GM15510 (cell line): Measurements from ENCODE around the gene CMIP.

Experiments used
- POLR2A ChIP-seq: IDR thresholded peaks from 3 replicates; pipeline ENCODE4 v1.6.1; 2011; ENCODE audit warnings: borderline replicate concordance; ENCODE audit not compliant: insufficient read length; ENCODE audit errors: extremely low read depth

Gene CMIP

GRCh38 chr16:81630635-81631031, 186.0 kb downstream of the CMIP start:
- no peak for TF ChIP-seq POLR2A

DNA sequence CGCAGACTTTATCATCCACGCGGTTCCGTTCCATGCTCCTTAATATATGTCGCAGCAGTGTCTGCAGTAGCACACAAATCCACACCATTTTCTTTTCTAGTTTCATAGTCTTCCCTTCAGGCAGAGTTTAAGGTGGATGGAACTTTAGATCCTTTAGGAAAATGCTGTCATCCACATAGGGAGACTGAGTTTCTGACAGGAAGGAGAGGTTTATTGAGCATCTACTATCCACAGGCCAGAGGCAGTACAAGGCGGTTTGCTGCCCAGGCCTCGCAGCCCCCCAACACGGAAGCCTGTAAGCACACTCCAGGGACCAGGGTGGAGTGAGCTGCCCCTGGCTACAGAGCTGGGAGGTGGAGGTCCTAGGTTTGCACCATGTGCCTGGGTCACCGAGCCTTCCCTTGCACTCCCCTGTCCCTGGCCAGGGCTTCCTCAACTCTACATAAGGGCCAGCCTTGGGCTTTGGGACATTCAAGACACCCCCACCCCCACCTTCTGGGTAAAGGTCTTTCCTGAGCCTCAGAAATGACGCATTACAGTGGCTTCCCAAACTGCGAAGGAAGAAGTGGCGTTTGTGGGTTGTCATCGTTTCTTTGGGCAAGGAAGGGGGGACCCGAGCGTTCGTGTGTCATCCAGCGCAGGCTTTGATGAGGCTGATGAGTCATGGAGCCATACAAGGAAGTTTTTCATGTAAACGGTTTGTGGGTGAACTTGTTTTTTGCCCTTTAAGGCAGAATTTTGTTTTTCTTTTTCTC, 188.0 kb downstream of the CMIP start:
- TF ChIP-seq POLR2A: no peak

DNA sequence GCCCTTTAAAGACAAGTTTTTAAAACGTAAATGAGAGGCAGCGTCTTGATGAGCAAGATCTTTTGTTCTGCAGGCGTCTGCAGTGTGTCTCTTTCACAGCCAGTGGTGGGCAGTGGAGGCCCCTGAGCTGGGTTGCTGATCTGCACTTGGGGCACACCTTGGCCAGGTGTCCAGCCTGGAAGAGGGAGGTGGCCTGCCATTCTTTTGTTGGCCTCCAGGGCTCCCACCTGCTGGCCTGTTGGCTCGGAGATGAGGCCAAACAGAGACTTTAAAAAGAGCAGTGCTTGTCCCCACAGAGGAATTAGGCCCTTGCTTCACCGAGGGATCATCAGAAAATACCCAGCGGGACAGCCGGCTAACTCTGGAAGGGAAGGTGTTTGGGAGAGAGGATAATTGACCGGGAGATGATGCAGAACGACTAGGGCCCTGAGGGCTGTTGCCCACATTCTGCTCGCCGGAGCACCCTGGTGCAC, 188.6 kb downstream of the CMIP start:
- TF ChIP-seq POLR2A: no peak

GRCh38 chr16:81633680-81634379, 189.2 kb downstream of the CMIP start:
- no peak for TF ChIP-seq POLR2A

GRCh38 chr16:81634380-81635062, 189.9 kb downstream of the CMIP start:
- no peak for TF ChIP-seq POLR2A

DNA sequence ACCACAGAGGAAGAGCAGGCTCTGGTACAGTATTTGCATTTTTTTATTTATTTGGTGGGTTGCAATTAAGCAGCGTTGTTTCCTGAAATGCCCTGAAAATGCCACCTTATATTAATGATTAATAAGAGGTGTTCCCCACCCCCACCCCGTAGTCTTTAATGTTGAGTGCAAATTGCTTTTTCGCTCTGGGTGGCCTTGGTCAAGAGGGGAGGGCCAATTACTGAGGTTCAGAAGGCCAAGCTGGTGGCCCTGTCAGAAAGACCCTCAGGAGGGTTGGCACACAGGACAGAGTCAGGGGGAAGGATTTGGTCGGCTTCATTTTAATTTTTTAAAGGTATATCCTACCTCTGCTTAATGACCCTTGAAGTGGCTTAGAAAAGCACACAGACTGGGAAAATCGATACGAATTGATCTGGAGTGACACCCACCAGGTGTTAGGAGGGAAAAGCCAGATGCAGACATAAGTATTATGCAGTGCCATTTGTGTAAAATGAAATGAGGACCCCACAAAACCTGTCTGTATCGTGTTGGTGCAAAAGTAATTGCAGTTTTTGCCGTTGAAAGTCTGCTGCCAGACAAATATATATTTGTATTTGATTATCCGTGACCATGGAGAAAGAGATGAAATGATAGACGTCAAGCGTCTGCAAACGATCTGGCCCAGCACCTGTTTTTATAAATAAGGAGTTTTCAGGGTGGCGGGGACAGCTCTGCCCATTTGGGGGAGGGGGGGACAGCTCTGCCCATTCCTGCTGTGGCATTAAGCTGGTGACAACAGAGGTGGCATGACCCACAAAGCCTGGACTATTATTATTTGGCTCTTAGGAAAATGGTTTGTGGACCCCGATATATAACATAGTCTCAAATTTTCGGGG, 190.7 kb downstream of the CMIP start:
- no peak for TF ChIP-seq POLR2A

- TF ChIP-seq POLR2A: no peak
Observed at GRCh38 chr16:81636298-81636993, 191.8 kb downstream of the CMIP start.

DNA sequence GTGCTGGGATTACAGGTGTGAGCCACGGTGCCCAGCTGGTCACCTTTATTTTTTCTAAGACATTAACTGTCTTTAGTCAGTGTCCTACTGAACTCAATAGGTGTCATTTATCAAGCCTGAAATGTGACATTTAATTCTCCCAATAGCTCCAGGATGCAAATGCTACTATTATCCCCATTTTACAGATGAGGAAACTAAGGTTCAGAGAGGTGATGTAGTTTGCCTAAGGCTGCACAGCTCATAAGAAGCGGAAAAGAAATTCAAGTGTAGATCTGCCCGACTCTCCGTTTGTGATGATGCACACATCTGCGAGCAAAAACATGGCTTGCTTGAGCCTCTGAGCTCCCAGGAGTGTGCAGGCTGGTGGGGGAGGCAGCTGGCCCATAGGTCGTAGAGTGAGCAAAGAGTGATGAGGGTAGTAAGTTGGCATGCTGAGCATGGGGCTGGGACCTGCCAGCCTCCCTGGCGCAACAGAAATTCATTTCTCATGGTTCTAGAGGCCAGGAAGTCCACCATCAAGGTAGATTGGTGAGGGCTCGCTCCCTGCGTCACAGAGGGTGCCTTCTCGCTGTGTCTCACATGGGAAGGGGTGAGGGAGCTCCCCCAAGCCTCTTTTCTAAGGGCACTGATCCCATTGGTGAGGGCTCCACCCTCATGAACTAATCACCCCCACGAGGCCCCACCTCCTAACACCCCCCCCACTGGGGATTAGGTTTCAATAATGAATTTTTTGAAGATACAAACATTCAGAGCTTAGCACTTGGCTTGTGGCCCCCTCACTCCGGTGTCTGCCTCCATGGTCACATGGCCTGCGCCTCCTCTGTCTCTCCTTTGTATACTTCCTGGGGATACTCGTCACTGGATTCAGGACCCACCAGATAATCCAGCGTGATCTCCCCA, 193.0 kb downstream of the CMIP start:
- no peak for TF ChIP-seq POLR2A

DNA sequence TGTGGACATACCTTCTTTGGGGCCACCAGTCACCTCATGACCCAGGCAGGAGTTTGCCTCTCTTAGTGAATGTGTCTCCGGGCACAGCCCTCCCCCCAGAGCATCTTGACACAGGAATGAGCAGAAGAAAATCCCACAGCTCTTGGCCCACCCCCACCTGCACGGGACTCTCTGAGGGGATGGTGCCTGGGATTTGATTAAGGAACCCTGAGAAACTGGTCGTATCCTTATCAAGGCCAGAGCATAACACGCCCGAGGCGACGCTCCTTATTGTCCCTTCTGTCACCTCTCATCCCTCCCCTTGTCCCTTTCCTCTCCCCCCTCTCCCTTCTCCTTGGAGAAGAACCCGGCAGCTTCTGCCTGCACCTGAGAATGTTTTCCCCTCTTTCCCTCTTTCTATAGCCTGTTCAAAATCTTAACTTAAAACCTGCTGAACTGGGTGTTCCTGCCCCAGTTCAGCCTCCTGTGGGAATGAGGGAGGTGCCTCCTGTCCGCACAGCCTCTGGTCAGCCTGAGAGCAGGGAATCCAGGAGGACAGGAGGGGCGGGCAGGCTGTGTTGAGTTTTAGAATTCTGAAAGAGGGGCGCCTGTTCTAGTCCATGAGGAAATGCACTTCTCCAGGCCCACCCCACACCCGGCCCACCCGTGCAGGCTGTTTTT, 193.8 kb downstream of the CMIP start:
- TF ChIP-seq POLR2A: no peak

DNA sequence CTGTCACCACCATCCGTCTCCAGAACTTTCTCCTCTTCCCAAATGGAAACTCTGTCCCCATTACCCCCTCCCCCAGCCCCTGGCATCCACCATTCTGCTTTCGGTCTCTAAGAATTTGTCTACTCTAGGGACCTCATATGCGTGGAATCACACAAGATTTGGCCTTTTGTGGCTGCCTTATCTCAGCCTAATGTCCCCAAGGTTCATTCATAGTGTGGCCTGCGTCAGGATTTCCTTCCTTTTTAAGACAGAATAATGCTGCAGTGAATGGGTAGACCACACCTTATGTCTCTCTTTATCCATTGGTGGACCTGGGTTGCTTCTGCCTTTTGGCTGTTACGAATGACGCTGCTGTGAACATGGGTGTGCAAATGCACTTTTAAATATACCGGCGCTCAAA, 194.7 kb downstream of the CMIP start:
- TF ChIP-seq POLR2A: no peak

- TF ChIP-seq POLR2A: no peak
Observed at GRCh38 chr16:81639931-81640680, 195.5 kb downstream of the CMIP start.

GRCh38 chr16:81640681-81641070, 196.1 kb downstream of the CMIP start:
- TF ChIP-seq POLR2A: no peak

DNA sequence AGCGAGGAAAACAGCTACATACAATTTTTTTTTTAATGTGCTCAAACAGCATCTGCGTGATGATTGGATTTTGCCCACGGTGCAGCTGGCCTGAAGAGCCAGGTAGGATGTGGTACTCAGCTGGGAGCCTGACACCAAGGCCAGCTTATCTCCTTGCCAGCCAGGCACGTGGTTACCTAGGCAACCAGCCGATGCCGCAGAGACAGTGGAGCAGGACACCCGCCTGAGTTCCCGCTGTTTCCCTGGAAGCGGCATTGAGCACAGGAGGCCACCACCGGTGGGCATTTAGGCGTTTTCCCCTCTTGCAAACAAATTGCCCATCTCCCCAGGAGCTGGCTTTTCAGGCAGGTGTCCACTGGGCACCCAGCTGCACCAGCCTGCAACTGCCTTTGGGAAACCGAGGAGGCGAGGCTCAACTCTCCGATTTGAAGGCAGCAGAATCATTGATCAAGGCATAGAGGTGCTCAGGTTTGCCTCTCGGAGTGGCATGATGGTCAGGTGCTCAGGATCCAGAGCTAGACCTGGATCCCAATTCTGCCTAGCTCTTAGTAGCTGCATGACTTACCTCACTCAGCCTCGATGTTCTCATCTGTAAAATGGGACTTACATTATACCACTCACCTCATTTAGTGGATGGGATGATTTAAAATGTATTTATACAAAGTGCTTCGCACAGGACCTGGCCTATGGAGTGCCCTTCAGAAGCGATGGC, 196.9 kb downstream of the CMIP start:
- no peak for TF ChIP-seq POLR2A
